Loucy (cell line): ENCODE measurements around the gene AHRR.

Experiments used
- EZH2phosphoT487 ChIP-seq: fragments of 200-600 bp; IDR thresholded peaks from 2 replicates; pipeline ENCODE4 v1.6.1; 2018; ENCODE audit warnings: antibody characterized with exemption, mild to moderate bottlenecking, moderate library complexity, borderline replicate concordance
- TF ChIP-seq, protein P1 (sequence below): fragments of 200-600 bp; sonication (generic); conservative IDR thresholded peaks from 2 replicates; pipeline ENCODE4 v1.5.1; 2014; ENCODE audit warnings: mild to moderate bottlenecking, antibody characterized with exemption, low read length

DNA sequence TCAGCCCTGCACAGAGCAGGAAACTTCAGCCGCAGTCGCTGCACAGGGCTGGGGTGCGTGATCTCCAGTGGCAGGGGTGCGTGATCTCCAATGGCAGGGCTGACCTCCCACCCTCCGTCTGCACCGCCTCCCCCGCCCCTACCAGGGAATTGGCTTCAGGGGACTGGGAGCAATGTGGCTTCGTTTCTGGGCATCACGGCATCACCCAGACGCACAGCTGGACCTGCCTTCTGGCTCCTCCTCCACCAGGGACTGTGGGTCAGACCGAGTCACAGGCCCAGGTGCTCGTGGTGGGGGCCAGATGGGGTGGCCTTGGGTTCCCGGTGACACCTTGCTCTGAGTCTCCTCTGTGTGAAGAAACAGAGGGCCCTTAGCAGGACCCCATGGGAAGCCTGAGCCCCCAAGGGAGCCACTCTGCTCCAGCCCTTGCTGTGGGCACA lies 51.1 kb downstream of the AHRR start:
- TF ChIP-seq, protein P1, sequence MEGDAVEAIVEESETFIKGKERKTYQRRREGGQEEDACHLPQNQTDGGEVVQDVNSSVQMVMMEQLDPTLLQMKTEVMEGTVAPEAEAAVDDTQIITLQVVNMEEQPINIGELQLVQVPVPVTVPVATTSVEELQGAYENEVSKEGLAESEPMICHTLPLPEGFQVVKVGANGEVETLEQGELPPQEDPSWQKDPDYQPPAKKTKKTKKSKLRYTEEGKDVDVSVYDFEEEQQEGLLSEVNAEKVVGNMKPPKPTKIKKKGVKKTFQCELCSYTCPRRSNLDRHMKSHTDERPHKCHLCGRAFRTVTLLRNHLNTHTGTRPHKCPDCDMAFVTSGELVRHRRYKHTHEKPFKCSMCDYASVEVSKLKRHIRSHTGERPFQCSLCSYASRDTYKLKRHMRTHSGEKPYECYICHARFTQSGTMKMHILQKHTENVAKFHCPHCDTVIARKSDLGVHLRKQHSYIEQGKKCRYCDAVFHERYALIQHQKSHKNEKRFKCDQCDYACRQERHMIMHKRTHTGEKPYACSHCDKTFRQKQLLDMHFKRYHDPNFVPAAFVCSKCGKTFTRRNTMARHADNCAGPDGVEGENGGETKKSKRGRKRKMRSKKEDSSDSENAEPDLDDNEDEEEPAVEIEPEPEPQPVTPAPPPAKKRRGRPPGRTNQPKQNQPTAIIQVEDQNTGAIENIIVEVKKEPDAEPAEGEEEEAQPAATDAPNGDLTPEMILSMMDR: no peak
- no peak for TF ChIP-seq EZH2phosphoT487
